CD4-positive, alpha-beta T cell treated with Interleukin-2 at 100 ng/mL for 4 hours (primary cell): Measurements from ENCODE around the gene F10.
A peak's percentile ranks its signal among the peaks of the same experiment; 100 is the strongest.
"Not testable (repeated sequence)": the region's sequence is repeated elsewhere in the genome, so short reads cannot be mapped to it uniquely, and the experiment has no call there.

Experiments used
- DNase-seq: peaks from one replicate; pipeline ENCODE4 v3.0.0-alpha.2; 2020; ENCODE audit warnings: low spot score

Gene F10

DNA sequence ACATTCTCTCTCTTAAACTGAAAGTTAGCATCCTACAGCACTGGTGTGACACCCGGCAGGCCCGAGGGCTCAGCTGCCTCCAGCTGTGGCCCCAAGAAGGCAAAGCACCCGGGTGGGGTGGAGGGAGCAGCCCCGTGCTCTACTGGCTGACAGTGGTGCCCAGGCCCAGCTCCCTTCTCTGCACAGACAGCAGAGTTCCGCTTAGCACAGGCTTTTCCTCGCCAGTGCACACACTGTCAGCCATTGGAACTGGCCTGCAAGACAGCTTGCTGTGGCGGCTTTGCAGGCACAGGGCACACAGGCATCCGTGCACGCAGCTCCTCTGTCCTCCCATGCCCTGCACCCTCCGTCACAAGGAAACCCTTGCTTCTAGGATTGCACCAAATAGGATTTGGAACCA is 20.3 kb upstream of the F10 start:
- not testable (repeated sequence) for DNase-seq

DNA sequence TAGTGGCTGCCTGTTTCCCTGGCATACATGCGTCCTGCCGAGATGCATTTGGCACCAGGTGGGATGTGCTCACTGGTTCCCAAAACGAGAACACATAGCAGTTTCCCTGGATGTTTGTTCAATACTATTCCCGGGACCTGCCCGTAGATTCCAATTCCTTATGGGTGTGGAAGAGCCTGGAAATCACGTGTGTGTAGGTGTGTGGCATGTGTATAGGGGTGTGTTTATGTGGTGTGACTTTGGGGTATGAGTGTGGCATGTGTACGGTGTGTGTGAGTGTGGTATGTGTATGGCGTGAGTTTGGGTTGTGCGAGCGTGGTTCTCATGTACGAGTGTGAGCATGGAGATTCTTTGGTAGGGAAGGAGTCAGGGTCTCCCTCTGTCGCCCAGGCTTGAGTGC is 19.9 kb upstream of the F10 start:
- DNase-seq = no peak

DNA sequence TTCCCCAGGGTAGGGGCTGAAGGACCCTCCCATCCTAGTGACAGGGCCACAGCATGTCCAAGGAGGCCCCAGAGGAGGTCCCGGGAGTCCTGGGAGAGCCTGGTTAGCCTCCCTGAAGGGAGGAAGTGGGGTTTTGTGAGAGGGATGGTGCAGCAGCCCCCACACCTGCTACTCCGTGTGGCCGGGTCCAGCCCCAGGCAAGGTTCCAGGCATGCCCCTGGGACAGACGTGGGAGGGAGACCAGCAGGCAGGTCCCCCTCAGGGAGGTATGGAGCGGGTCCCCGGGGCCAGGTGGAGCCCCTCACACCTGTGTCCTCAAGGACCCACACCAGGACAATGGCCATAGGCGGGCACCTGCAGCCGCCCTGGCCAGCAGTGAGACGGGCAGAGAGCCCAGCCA is 19.0 kb upstream of the F10 start:
- DNase-seq = no peak

DNA sequence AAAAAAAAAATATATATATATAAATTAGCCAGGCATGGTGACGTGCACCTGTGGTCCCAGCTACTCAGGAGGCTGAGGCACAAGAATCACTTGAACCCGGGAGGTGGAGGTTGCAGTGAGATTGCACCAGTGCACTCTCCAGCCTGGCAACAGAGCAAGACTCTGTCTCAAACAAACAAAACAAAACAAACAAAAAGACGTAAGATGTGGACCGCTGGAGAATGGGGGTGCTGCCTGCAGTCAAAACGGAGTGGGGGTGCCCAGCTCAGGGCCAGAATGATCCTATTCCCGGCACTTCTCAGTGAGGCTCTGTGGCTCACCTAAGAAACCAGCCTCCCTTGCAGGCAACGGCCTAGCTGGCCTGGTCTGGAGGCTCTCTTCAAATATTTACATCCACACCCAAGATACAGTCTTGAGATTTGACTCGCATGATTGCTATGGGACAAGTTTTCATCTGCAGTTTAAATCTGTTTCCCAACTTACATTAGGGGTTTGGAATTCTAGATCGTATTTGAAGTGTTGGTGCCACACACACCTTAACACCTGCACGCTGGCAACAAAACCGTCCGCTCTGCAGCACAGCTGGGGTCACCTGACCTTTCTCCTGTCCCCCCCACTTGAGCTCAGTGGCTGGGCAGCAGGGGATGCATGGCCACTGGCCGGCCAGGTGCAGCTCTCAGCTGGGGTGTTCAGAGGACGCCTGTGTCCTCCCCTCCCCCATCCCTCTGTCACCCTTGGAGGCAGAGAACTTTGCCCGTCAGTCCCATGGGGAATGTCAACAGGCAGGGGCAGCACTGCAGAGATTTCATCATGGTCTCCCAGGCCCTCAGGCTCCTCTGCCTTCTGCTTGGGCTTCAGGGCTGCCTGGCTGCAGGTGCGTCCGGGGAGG is 17.3 kb upstream of the F10 start, which contains the start of gene F7:
Gene F7, plus strand, starts transcription at position 760 of the 889 bp plus-strand sequence. Its CDS starts 51 bp downstream, at position 811.
- no peak for DNase-seq

DNA sequence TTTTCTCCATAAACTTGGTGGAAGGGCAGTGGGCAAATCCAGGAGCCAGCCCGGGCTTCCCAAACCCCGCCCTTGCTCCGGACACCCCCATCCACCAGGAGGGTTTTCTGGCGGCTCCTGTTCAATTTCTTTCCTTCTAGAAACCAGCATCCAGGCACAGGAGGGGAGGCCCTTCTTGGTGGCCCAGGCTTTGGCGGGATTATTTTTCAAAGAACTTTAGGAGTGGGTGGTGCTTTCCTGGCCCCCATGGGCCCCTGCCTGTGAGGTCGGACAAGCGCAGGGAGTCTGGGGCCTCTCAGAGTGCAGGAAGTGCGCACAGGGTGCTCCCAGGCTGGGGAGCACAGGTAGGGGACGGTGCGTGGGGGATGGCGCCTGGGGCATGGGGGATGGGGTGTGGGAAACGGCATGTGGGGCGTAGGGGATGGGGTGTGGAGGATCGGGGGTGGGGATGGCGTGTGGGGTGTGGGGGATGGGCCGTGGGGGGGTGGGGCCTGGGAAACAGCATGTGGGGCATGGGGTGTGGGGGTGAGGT is 16.6 kb upstream of the F10 start:
- no peak for DNase-seq

DNA sequence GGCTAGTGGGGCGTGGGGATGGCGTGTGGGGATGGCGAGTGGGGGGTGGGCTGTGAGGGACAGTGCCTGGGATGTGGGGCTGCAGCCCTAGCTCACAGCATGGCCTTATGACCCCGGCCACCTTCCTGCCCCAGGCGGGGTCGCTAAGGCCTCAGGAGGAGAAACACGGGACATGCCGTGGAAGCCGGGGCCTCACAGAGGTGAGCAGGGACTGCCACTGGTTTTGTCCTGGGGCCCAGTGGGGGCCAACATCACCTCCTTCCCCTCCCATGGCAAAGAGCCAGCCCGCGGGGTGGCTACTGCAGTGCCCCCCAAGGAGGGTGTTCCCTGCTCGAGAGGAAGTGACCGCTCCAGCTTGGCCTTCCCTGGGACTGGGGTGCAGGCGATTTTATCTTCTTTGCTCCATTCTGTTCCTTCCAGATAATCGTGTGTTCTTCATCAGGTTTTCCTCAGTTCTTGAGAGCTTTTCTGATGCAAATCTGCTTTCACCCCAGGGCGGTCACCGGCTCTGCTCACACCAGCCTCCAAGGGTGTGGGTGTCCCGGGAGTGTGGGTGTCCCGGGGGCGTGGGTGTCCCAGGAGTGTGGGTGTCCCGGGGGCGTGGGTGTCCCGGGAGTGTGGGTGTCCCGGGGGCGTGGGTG is 15.8 kb upstream of the F10 start:
- DNase-seq = no peak

DNA sequence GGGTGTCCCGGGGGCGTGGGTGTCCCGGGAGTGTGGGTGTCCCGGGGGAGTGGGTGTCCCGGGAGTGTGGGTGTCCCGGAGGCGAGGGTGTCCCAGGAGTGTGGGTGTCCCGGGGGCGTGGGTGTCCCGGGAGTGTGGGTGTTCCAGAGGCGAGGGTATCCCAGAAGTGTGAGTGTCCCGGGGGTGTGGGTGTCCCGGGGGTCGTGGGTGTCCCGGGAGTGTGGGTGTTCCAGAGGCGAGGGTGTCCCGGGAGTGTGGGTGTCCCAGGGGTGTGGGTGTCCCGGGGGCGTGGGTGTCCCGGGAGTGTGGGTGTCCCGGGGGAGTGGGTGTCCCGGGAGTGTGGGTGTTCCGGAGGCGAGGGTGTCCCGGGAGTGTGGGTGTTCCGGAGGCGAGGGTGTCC is 14.1 kb upstream of the F10 start:
- DNase-seq = not testable (repeated sequence)

DNA sequence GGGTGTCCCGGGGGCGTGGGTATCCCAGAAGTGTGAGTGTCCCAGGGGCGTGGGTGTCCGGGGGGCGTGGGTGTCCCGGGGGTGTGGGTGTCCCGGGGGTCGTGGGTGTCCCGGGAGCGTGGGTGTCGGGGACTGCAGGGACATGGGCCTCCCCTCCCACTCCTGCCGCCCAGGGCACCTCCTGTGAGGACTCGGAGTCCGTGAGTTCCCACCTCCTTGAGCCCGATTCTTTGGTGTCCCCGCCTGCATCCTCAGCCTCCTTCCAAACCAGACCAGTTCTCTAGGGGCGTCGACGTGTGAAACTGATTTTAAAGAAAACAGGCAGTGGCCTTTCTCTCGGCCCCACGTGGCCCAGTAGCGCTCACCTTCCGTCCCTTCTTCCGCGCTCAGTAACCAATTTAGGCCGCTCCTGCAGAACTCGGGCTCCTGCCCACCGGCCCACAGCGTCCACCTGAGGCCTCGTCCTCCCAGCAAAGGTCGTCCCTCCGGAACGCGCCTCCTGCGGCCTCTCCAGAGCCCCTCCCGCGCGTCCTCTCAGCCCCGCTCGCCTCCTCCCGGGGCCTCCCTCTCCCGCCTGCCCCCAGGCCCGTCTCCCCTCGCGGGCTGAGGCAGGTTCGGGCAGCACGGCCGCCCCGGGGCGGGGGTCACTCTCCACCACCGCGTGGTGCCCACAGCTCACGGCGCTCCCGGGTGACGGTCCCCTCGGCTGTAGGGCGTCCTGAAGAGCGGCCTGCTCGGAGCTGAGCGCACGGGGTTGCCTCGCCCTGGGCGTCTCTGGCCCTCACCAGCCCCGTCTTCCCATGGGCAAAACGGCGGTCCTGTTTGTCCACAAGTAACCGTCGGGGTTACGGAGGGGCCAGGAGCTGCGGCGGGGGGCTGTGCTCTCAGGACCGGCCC is 13.2 kb upstream of the F10 start:
- DNase-seq = no peak

DNA sequence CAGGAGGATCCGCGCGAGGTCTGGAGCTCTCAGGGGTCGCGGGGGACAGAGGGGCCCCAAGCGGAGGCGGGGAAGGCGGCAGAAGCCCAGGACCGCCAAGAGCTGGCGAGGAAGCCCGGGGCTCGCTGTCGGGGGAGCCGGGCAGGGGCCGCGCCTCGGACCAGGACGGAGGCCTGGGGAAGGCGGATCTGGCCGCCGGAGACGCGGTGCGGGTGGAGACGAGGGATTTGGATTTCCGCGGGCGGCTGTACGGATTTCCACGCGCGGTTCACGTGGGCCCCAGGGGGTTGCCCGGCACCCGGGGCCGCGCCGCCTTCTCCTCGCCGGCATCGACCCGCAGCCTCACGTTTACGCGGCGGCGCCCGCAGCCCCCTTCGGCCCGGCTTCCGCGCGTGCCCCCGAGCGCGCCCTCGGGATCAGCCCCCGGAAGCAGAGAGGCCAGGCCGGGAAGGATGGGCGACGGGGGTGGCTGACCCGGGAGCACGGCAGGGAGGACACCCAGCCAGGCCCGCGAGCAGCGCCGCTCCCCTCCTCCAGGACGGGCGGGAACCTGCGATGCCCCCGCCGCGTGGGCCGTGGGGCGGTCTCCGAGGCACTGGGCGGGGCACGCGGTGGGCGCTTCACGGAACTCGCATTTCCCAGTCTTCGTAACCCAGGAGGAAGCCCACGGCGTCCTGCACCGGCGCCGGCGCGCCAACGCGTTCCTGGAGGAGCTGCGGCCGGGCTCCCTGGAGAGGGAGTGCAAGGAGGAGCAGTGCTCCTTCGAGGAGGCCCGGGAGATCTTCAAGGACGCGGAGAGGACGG is 12.3 kb upstream of the F10 start:
- DNase-seq = peak; percentile 6

DNA sequence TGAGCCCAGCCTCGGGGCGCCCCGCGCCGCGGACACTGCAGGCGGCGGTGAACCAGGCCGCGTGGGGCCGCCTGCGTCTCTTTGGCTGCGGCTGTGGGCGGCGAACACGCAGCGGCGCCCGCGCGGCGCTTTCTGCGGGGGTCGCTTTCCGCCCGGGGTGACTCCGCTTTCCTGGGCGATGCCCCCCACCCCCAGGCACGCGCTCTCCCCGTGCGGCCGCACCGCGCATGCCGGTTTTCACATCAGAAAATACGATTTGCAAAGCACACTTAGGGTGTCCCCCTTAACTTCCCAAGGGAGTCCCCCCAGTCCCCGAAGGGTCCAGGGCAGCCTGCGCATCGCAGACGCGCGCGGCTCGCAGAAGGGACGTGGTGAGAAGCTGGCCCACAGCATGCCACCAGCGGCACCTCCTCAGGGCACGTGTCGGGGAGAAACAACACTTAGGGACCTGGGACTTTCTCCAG is 11.7 kb upstream of the F10 start:
- no peak for DNase-seq

DNA sequence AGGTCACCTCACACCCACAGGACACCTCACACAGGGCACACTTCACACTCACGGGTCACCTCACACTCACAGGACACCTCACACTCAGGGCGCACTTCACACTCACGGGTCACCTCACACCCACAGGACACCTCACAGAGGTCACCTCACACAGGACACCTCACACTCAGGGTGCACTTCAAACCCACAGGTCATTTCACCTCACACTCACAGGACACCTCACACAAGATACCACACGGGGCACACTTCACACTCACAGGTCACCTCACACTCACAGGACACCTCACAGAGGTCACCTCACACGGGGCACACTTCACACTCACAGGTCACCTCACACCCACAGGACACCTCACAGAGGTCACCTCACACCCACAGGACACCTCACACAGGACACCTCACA is 10.8 kb upstream of the F10 start:
- not testable (repeated sequence) for DNase-seq

DNA sequence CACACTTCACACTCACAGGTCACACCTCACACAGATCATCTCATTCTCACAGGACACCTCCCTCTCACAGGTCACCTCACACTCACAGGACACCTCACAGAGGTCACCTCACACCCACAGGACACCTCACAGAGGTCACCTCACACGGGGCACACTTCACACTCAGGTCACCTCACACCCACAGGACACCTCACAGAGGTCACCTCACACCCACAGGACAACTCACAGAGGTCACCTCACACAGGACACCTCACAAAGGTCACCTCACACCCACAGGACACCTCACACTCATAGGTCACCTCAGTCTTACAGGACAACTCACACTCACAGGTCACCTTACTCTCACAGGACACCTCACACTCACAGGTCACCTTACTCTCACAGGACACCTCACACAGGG is 10.1 kb upstream of the F10 start:
- DNase-seq = not testable (repeated sequence)

DNA sequence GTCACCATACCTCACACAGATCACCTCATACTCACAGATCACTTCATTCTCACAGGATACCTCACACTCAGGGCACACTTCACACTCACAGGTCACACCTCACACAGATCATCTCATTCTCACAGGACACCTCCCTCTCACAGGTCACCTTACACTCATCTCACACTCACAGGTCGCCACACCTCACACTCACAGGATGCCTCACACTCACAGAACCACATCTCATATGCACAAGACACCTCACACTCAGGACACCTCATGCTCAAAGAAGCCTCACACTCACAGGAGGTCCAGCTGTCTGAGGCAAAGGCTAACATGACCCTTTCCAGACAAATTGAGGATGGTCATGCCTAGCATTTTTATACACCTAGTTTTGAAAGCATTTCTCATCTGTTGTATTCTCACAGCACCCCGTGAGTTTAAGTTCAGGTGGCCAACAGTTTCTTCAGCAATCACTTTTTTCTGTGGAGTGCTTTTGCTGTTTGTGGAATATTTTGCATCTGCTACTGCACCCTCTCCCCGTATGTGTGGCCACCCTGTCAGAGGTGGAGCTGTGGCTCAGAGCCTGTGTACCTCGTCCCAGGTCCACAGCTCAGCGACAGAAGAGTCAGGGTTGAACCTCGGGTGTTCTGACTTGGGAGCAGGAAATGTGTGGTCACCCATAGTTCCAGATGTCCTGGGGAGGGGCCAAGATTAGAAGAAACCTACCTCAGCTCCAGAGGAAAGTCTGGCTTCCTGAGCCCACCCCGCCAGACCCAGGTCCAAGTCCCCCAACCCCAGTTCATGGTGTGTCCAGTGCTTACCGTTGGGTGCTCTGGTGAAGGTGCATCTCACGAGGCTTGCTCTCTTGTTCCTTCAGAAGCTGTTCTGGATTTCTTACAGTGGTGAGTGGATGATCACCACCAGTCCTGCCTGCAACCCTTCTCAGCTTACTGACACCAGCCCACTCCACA is 9.4 kb upstream of the F10 start:
- DNase-seq = no peak

DNA sequence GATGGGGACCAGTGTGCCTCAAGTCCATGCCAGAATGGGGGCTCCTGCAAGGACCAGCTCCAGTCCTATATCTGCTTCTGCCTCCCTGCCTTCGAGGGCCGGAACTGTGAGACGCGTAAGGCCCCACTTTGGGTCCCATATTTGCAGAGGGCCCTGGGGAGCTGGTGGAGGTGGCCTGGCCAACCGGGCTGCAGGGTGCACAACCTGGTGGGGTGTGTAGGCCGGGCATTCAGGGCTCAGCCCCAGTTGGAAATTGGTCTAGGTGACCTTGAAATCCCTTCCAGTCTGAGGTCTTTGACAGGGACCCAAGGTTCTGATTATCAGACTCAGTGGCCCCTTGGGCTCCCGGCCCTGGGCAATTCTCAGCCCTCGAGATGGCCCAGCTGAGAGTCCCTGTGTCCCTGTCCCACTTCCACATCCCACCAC is 8.7 kb upstream of the F10 start:
- DNase-seq = no peak

DNA sequence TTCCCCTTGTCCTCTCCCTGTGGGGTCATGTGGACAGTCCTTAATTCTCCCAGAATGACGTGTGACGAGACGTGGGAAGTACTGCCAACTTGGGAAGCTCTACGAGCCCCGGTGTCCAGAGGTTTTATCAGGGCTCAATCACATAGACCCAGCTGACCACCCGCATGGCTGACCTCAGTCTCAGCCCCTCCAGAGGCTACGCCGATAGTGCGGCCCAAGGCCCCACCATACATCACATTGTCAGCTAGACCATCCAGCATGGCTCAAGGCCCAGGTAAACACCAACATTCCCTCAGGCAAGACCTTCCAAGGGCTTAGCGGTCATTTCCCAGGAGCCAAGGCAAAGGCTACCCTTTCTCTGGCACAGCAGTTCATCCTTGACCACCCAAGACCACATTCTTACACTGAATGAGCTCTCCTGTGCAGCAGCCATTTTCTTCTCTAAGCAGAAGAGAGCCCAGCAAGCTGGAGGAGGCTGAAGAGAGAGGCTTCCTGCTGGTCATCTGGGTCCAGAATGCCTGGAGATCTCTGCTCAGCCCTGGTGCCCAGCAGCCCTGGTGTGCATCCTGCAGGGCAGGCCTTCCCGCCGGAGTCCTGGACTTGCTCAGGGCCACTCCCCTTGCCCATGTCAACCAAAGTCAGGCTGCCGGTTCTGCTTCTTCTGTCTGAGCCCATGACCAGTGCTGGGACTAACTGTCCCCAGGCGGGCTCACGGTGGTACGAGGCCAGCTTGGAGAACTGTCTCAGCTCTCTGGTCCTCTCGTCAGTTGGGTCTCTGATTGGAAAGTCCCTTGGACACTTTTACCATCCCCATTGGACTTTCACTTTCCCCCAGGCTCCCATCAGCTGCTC is 7.9 kb upstream of the F10 start:
- no peak for DNase-seq

DNA sequence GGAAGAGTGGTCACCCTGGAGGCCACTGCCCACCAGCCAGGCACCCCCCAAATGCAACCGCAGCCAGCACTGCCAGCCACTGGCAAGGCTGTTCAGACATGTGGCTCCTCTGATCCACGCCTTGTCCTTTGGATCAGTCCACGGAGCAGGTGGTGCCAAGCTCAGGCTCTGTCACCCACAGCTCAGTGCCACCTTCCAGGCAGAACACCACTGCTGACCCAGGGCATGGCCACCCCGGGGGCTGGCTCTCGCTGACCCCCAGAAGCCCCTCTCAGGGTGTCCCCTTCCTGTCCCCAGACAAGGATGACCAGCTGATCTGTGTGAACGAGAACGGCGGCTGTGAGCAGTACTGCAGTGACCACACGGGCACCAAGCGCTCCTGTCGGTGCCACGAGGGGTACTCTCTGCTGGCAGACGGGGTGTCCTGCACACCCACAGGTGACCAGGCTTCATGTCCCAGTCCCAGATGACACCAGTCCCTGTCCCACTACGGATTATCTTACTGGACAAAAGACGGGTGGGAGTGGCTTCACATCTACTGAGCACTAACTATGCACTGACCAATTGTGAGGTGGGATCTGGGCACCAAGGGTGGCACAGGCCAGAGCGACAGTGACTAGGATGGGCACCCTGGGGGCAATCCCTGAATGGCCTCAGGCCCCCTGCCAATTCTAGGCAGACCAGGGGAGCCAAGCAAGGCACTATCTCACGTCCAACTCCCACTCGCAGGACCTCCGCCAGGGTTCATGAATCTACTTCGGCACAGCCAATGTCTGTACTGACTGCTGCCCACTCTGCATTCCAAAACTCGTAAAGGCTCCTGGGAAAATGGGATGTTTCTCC is 7.0 kb upstream of the F10 start:
- DNase-seq = no peak

DNA sequence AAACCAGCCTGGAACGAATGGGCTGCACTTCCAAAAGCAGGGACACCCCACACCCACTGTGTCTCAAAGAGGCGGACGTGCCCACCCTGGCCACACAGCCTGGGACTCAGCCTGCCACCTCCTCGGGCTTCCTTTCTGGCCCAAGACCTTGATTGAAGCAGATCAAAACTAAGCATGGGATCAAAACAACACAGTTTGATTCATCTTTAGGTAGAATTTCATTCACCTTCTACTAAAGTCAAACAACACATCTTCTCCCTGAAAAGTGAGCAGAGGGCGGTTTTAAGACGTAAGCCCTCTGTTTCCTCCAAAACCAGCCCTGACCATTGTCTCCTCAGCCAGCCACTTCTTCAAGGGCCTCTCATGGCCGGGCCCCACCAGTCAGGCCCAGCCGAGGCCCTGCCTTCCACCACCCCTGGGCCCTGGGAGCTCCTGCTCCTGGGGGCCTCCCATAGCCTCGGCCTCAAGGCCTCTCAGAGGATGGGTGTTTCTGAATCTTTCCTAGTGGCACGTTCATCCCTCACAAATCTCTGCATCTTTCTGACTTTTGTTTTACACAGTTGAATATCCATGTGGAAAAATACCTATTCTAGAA is 6.3 kb upstream of the F10 start:
- no peak for DNase-seq

DNA sequence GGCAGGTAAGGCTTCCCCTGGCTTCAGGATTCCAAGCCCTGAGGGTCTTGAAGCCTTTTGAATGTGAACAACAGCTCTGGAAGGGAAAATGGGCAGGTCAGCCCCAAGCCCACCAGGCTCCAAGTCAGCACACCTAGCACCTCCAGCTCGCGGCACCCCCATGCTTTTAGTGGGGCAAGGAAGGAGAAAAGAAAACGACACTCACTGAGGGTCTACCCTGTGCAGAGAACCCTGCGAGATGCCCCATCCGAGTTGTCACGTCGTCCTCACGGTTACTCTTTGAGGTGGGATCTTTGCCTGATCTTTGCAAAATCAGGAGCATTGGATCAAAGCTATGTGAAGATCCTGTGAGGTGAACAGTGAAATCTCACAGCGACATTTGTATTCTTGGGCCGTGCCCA is 5.7 kb upstream of the F10 start:
- DNase-seq = no peak
